MCF 10A (cell line): ENCODE data around the gene ORC3. TPM values are rescaled to one million over a fixed set of nuclear protein-coding genes. Genes with fewer than 3 reads are reported as not detected.

ENCODE experiments used
- BruUV-seq: library from RNA; stranded (reverse); fragments of 400-500 nt; replicated peaks from 2 replicates; lab custom pipeline; 2021; lab: Mats Ljungman, UMichigan
- CTCF ChIA-PET: fragments of 300-600 bp; sonication (Branson Sonifier 250); formaldehyde crosslinking; extraction: SDS; loops from one replicate; lab custom pipeline; 2021; ENCODE audit warnings: antibody characterized with exemption, inconsistent platforms; lab: Yijun Ruan, JAX
- POLR2A ChIA-PET: fragments of 300-600, 350-650 bp; sonication (Branson Sonifier 250); formaldehyde crosslinking; extraction: SDS; loops from one replicate; lab custom pipeline; 2020; ENCODE audit warnings: antibody characterized with exemption, inconsistent platforms; lab: Yijun Ruan, JAX
- DNase-seq: peaks from one replicate; pipeline ENCODE4 v3.0.0-alpha.2; 2018; ENCODE audit not compliant: unreplicated experiment
- H3K27ac Mint-ChIP-seq: one replicate; pipeline ENCODE4 v1.8.0; 2022; ENCODE audit warnings: mild to moderate bottlenecking, low read depth, mixed read lengths; ENCODE audit not compliant: unreplicated experiment
- H3K27me3 Mint-ChIP-seq: one replicate; pipeline ENCODE4 v1.8.0; 2022; ENCODE audit warnings: mixed read lengths; ENCODE audit not compliant: insufficient read depth, unreplicated experiment
- H3K36me3 Mint-ChIP-seq: one replicate; pipeline ENCODE4 v1.8.0; 2022; ENCODE audit warnings: mild to moderate bottlenecking, moderate library complexity, mixed read lengths; ENCODE audit not compliant: insufficient read depth, unreplicated experiment
- H3K4me1 Mint-ChIP-seq: one replicate; pipeline ENCODE4 v1.8.0; 2022; ENCODE audit warnings: mixed read lengths; ENCODE audit not compliant: insufficient read depth, unreplicated experiment
- H3K4me3 Mint-ChIP-seq: one replicate; pipeline ENCODE4 v1.8.0; 2022; ENCODE audit warnings: mild to moderate bottlenecking, moderate library complexity, mixed read lengths; ENCODE audit not compliant: unreplicated experiment
- H3K9me3 Mint-ChIP-seq: one replicate; pipeline ENCODE4 v1.8.0; 2022; ENCODE audit warnings: mixed read lengths; ENCODE audit not compliant: unreplicated experiment
- CTCF ChIP-seq: fragments of 200-600 bp; IDR thresholded peaks from one replicate; pipeline ENCODE4 v1.8.0; 2022; ENCODE audit warnings: antibody characterized with exemption, mild to moderate bottlenecking; ENCODE audit not compliant: unreplicated experiment
- intact Hi-C: fragments of 100-400 bp; cut with micrococcal nuclease; formaldehyde crosslinking; loops from 2 replicates; pipeline ENCODE4 v1.14.1; 2022
- total RNA-seq: library from RNA; stranded (reverse); gene quantifications from 2 replicates; pipeline ENCODE4 v1.2.3, GENCODE V29; 2022

Gene ORC3
- total RNA-seq, 1 experiment from 2014 or later = 21.1 TPM

GRCh38 chr6:87661016-87661415, 71.1 kb downstream of the ORC3 start:
- ChIA-PET POLR2A (interaction anchor here (0.9 kb wide), 1 partner anchor 8 kb away, joined by 4 read pairs; no protein-coding TSS in a partner anchor), CTCF (interaction anchor here (0.6 to 1.3 kb wide), 3 partner anchors 31 to 141 kb away, joined by 3 to 4 read pairs (median 3); no protein-coding TSS in a partner anchor)
- DNase-seq = peak; percentile 9
- Mint-ChIP-seq H3K4me3 (no peak overlapping the region), H3K4me1 (no peaks in the 10 kb centered on the region), H3K27me3 (no peaks in the 10 kb centered on the region), H3K36me3 (peaks cover 33% of the 10 kb centered on the region), H3K9me3 (no peaks in the 10 kb centered on the region), H3K27ac (no peak overlapping the region)
- no peak for TF ChIP-seq CTCF
- intact Hi-C loops = no loop called here
- BruUV-seq = no TSS peak

GRCh38 chr6:87661503-87661902, 71.6 kb downstream of the ORC3 start:
- Mint-ChIP-seq H3K27ac (no peak overlapping the region), H3K4me1 (no peaks in the 10 kb centered on the region), H3K4me3 (no peak overlapping the region), H3K9me3 (no peaks in the 10 kb centered on the region), H3K36me3 (peaks cover 36% of the 10 kb centered on the region), H3K27me3 (no peaks in the 10 kb centered on the region)
- intact Hi-C loops = no loop called here
- no peak for TF ChIP-seq CTCF
- ChIA-PET POLR2A (interaction anchor here (0.7 to 0.9 kb wide), 2 partner anchors 9 to 35 kb away, joined by 3 to 4 read pairs; no protein-coding TSS in a partner anchor), CTCF (interaction anchor here (0.7 kb wide), 1 partner anchor 142 kb away, joined by 3 read pairs; no protein-coding TSS in a partner anchor)
- BruUV-seq = no TSS peak
- DNase-seq = no peak

- CTCF ChIA-PET = interaction anchor here (0.6 kb wide), 1 partner anchor 38 kb away, joined by 3 read pairs; no protein-coding TSS in a partner anchor
- peaks cover 49% of the 10 kb centered on the region for H3K36me3 Mint-ChIP-seq
- no peak overlapping the region for H3K4me3 Mint-ChIP-seq
Measured at GRCh38 chr6:87663434-87663833, 73.5 kb downstream of the ORC3 start.

More at GRCh38 chr6:87663434-87663833, 73.5 kb downstream of the ORC3 start:
- no peak for DNase-seq
- no peaks in the 10 kb centered on the region for H3K9me3 Mint-ChIP-seq
- POLR2A ChIA-PET = interaction anchor here (0.7 to 1.2 kb wide), 3 partner anchors 9 to 10 kb away, joined by 3 to 6 read pairs (median 3); no protein-coding TSS in a partner anchor
- intact Hi-C loops = no loop called here
- no peaks in the 10 kb centered on the region for H3K27me3 Mint-ChIP-seq
- no TSS peak for BruUV-seq
- no peak overlapping the region for H3K27ac Mint-ChIP-seq
- TF ChIP-seq CTCF = no peak
- no peaks in the 10 kb centered on the region for H3K4me1 Mint-ChIP-seq
